ENCODE results near the gene OR9Q2. TPM values are rescaled to one million over a fixed set of nuclear protein-coding genes. Genes with fewer than 3 reads are reported as not detected.

The OR9Q2 gene
- polyA plus RNA-seq, 2 of the 4 experiments (the other 2 are of a cell fraction): not detected

DNA sequence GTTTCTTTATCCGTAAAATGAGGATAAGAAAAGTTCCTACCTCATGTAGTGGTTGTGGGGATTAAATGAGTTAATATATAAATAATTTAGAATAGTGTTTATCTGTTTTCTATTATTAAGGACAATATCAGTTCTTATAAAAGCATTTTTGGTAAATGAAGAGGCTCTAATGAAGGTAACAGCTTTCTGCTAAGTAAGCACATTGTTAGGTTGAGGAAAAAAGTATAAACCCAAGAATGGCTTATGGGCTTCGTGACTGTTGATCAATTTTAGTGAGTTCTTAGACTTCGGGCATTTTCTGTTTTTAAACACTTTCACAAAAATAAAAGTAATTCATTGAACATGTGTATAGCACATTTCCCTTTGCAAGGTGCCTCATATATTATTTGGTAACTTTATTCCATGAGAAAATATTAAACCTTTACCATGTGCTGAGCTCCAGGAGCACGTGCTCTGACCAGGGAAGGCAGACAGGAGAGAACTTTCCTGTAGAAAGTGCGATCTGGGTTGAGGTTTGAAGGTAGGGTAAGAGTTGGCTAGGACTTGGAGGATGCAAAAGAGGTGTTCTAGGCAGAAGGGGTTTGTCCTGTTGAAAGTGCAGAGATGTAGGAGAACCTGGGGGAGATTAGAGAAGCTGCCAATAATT is 11.3 kb upstream of the OR9Q2 start:
- ATAC-seq (no peak), DNase-seq (ENCODE audit: low read depth in 1 of 2, low spot score in 1 of 2) (no peak), FAIRE-seq (no peak)
- H3K9me3 ChIP-seq: no peaks in the 10 kb centered on the region
- no peak overlapping the region for H3K4me3 ChIP-seq
- no peak overlapping the region for H3K27ac ChIP-seq
- H3K4me1 ChIP-seq: no peaks in the 10 kb centered on the region
- TF ChIP-seq MAFK (IDR thresholded peaks at IDR 0.05; ENCODE audit: partially characterized antibody): peak; percentile 49
- no peak for TF ChIP-seq ZC3H11A (IDR thresholded peaks at IDR 0.05)
- no peak overlapping the region for H3K4me2 ChIP-seq
- CTCF ChIA-PET: no interaction called here
- POLR2A ChIA-PET: no interaction called here
- 2% methylated on average over 5 of the region's 5 CpGs for WGBS (ENCODE audit: missing lambda C conversion rate)

- Histone ChIP-seq H3K4me2 (no peak overlapping the region), H3K4me1 (no peaks in the 10 kb centered on the region), H3K9me3 (no peaks in the 10 kb centered on the region), H3K27ac (no peak overlapping the region), H3K4me3 (no peak overlapping the region)
- WGBS (ENCODE audit: missing lambda C conversion rate): 1% methylated on average over 6 of the region's 6 CpGs
- DNase-seq (ENCODE audit: low read depth in 1 of 2, low spot score in 1 of 2) (no peak), FAIRE-seq (no peak), ATAC-seq (no peak)
- TF ChIP-seq GATA3 (IDR thresholded peaks at IDR 0.05; ENCODE audit: borderline replicate concordance): no peak
- TF ChIP-seq E2F6 (IDR thresholded peaks at IDR 0.05; ENCODE audit: borderline replicate concordance, low read depth): no peak
- TF ChIP-seq PHF8 (IDR thresholded peaks at IDR 0.05; ENCODE audit: borderline replicate concordance, low read depth): no peak
- TF ChIP-seq TFCP2L1 (CRISPR knock-in tag; IDR thresholded peaks at IDR 0.05): no peak
- TF ChIP-seq JUNB (IDR thresholded peaks at IDR 0.05): no peak
- TF ChIP-seq MAZ (IDR thresholded peaks at IDR 0.05; ENCODE audit: borderline replicate concordance, low read depth, low read length): no peak
- TF ChIP-seq CHD4 (IDR thresholded peaks at IDR 0.05; ENCODE audit: borderline replicate concordance): no peak
- no peak for TF ChIP-seq NFE2L2 (conservative IDR thresholded peaks at IDR 0.05; ENCODE audit: low read length)
- ChIA-PET CTCF (no interaction called here), POLR2A (no interaction called here)
Measured at GRCh38 chr11:58178444-58178843, 10.4 kb upstream of the OR9Q2 start.

- ATAC-seq (no peak), FAIRE-seq (no peak), DNase-seq (ENCODE audit: low read depth in 1 of 2, low spot score in 1 of 2) (no peak)
- ChIA-PET POLR2A (no interaction called here), CTCF (no interaction called here)
- no peak overlapping the region for H3K4me2 ChIP-seq
- H3K9me3 ChIP-seq: no peaks in the 10 kb centered on the region
- 26% methylated on average over 7 of the region's 7 CpGs for WGBS (ENCODE audit: missing lambda C conversion rate)
- H3K27ac ChIP-seq: no peak overlapping the region
- H3K4me1 ChIP-seq: no peaks in the 10 kb centered on the region
- no peak overlapping the region for H3K4me3 ChIP-seq
- TF ChIP-seq ZNF302 (CRISPR knock-in tag; IDR thresholded peaks at IDR 0.05) (no peak), MAZ (IDR thresholded peaks at IDR 0.05; ENCODE audit: borderline replicate concordance, low read depth, low read length) (no peak), RARB (CRISPR knock-in tag; IDR thresholded peaks at IDR 0.05) (no peak), RAD21 (conservative IDR thresholded peaks at IDR 0.05 in 1 of 2, IDR thresholded peaks at IDR 0.05 in 1 of 2) (no peak), HEYL (CRISPR knock-in tag; IDR thresholded peaks at IDR 0.05) (no peak), BHLHE40 (IDR thresholded peaks at IDR 0.05; ENCODE audit: low read depth, low read length) (no peak), RNF2 (IDR thresholded peaks at IDR 0.05; ENCODE audit: borderline replicate concordance, low read depth) (no peak), USF2 (IDR thresholded peaks at IDR 0.05) (no peak)
Measured at GRCh38 chr11:58179648-58180047, 9.2 kb upstream of the OR9Q2 start.

GRCh38 chr11:58186938-58187337 is 1.9 kb upstream of the OR9Q2 start:
- Histone ChIP-seq H3K4me3 (no peak overlapping the region), H3K27ac (no peak overlapping the region), H3K4me2 (no peak overlapping the region), H3K9me3 (no peaks in the 10 kb centered on the region), H3K4me1 (no peaks in the 10 kb centered on the region)
- POLR2A ChIA-PET: no interaction called here
- FAIRE-seq: no peak
- no peak for ATAC-seq
- CTCF ChIA-PET: no interaction called here
- 25% methylated on average over 4 of the region's 4 CpGs for WGBS (ENCODE audit: missing lambda C conversion rate)
- no peak for DNase-seq (ENCODE audit: low read depth in 1 of 2, low spot score in 1 of 2)
- TF ChIP-seq HMGXB4 (CRISPR knock-in tag; IDR thresholded peaks at IDR 0.05; ENCODE audit: borderline replicate concordance): no peak
- no peak for TF ChIP-seq MAFK (IDR thresholded peaks at IDR 0.05; ENCODE audit: partially characterized antibody)
- no peak for TF ChIP-seq MAZ (IDR thresholded peaks at IDR 0.05; ENCODE audit: borderline replicate concordance, low read depth, low read length)
- no peak for TF ChIP-seq HOXB5 (CRISPR knock-in tag; IDR thresholded peaks at IDR 0.05)
- no peak for TF ChIP-seq HOXB13 (CRISPR knock-in tag; IDR thresholded peaks at IDR 0.05; ENCODE audit: low read depth)
- no peak for TF ChIP-seq PHF8 (IDR thresholded peaks at IDR 0.05; ENCODE audit: borderline replicate concordance, low read depth)
- no peak for TF ChIP-seq EHF (CRISPR knock-in tag; IDR thresholded peaks at IDR 0.05)
- no peak for TF ChIP-seq ZSCAN20 (CRISPR knock-in tag; IDR thresholded peaks at IDR 0.05)
- no peak for TF ChIP-seq RFX5 (IDR thresholded peaks at IDR 0.05)
- TF ChIP-seq EP300 (IDR thresholded peaks at IDR 0.05): no peak
- TF ChIP-seq, protein P1, sequence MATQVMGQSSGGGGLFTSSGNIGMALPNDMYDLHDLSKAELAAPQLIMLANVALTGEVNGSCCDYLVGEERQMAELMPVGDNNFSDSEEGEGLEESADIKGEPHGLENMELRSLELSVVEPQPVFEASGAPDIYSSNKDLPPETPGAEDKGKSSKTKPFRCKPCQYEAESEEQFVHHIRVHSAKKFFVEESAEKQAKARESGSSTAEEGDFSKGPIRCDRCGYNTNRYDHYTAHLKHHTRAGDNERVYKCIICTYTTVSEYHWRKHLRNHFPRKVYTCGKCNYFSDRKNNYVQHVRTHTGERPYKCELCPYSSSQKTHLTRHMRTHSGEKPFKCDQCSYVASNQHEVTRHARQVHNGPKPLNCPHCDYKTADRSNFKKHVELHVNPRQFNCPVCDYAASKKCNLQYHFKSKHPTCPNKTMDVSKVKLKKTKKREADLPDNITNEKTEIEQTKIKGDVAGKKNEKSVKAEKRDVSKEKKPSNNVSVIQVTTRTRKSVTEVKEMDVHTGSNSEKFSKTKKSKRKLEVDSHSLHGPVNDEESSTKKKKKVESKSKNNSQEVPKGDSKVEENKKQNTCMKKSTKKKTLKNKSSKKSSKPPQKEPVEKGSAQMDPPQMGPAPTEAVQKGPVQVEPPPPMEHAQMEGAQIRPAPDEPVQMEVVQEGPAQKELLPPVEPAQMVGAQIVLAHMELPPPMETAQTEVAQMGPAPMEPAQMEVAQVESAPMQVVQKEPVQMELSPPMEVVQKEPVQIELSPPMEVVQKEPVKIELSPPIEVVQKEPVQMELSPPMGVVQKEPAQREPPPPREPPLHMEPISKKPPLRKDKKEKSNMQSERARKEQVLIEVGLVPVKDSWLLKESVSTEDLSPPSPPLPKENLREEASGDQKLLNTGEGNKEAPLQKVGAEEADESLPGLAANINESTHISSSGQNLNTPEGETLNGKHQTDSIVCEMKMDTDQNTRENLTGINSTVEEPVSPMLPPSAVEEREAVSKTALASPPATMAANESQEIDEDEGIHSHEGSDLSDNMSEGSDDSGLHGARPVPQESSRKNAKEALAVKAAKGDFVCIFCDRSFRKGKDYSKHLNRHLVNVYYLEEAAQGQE (IDR thresholded peaks at IDR 0.05): no peak
